Mesendoderm (in vitro differentiated cells): ENCODE data around the gene FAM210A.
"Not testable (repeated sequence)": the region's sequence is repeated elsewhere in the genome, so short reads cannot be mapped to it uniquely, and the experiment has no call there.

Experiments used
- DNase-seq: peaks from one replicate; pipeline ENCODE4 v3.0.0; 2013
- H2AK5ac ChIP-seq: 2 replicates; pipeline ENCODE4 v1.6.1; 2013; ENCODE audit warnings: low read length, inconsistent platforms
- H2BK120ac ChIP-seq: 2 replicates; pipeline ENCODE4 v1.6.1; 2013; ENCODE audit warnings: low read depth, mild to moderate bottlenecking, low read length, moderate library complexity, mixed read lengths
- H2BK15ac ChIP-seq: replicated peaks from 2 replicates; pipeline ENCODE4 v1.6.1; 2013; ENCODE audit warnings: low read depth, mild to moderate bottlenecking, moderate library complexity
- H2BK5ac ChIP-seq: 2 replicates; pipeline ENCODE4 v1.6.1; 2013; ENCODE audit warnings: low read length, inconsistent platforms
- H3K18ac ChIP-seq: 2 replicates; pipeline ENCODE4 v1.6.1; 2013; ENCODE audit warnings: mild to moderate bottlenecking, low read length, mixed read lengths
- H3K23ac ChIP-seq: one replicate; pipeline ENCODE4 v1.6.1; 2013; ENCODE audit warnings: low read length
- H3K27ac ChIP-seq: 2 replicates; pipeline ENCODE4 v1.5.1; 2013; ENCODE audit warnings: low read depth, mild to moderate bottlenecking, inconsistent platforms, low read length, moderate library complexity
- H3K27me3 ChIP-seq: 2 replicates; pipeline ENCODE4 v1.6.1; 2013; ENCODE audit warnings: low read length, control low read depth, mild to moderate bottlenecking, inconsistent platforms; ENCODE audit not compliant: insufficient read depth, poor library complexity
- H3K36me3 ChIP-seq: 2 replicates; pipeline ENCODE4 v1.6.1; 2013; ENCODE audit warnings: low read length, inconsistent platforms; ENCODE audit not compliant: control insufficient read depth, insufficient read depth
- H3K4ac ChIP-seq: one replicate; pipeline ENCODE4 v1.6.1; 2013; ENCODE audit warnings: low read depth, mild to moderate bottlenecking, low read length, moderate library complexity
- H3K4me1 ChIP-seq: 2 replicates; pipeline ENCODE4 v1.6.1; 2013; ENCODE audit warnings: low read depth, low read length, inconsistent platforms; ENCODE audit not compliant: control insufficient read depth
- H3K4me2 ChIP-seq: 2 replicates; pipeline ENCODE4 v1.6.1; 2013; ENCODE audit warnings: low read length
- H3K4me3 ChIP-seq: 2 replicates; pipeline ENCODE4 v1.5.1; 2013; ENCODE audit warnings: mild to moderate bottlenecking, low read length
- H3K56ac ChIP-seq: one replicate; pipeline ENCODE4 v1.6.1; 2013; ENCODE audit warnings: low read length
- H3K79me1 ChIP-seq: 2 replicates; pipeline ENCODE4 v1.6.1; 2013; ENCODE audit warnings: low read length, inconsistent platforms
- H3K79me2 ChIP-seq: 2 replicates; pipeline ENCODE4 v1.6.1; 2013; ENCODE audit warnings: mild to moderate bottlenecking, low read length; ENCODE audit not compliant: control insufficient read depth, insufficient read depth
- H3K9ac ChIP-seq: 2 replicates; pipeline ENCODE4 v1.6.1; 2013; ENCODE audit warnings: low read length, inconsistent platforms
- H4K5ac ChIP-seq: one replicate; pipeline ENCODE4 v1.6.1; 2013; ENCODE audit warnings: low read length
- H4K8ac ChIP-seq: one replicate; pipeline ENCODE4 v1.6.1; 2013; ENCODE audit warnings: low read depth, mild to moderate bottlenecking, control low read depth, low read length, moderate library complexity
- WGBS: extraction: QIAGEN DNeasy Blood & Tissue Kit; methylation state at CpG from one replicate; pipeline ENCODE4 v1.1.7; 2013; ENCODE audit warnings: low lambda C conversion rate, missing lambda C conversion rate; ENCODE audit not compliant: insufficient coverage; ENCODE audit errors: extremely low coverage; 5-methylcytosine and 5-hydroxymethylcytosine counted together

Gene FAM210A

GRCh38 chr18:13756671-13757070 lies 30.3 kb upstream of the FAM210A start:
- no peak overlapping the region for H4K8ac ChIP-seq
- H3K79me1 ChIP-seq: no peaks in the 10 kb centered on the region
- no peak overlapping the region for H2BK120ac ChIP-seq
- H3K4me1 ChIP-seq: no peaks in the 10 kb centered on the region
- H3K18ac ChIP-seq: no peak overlapping the region
- no peak overlapping the region for H3K4me2 ChIP-seq
- no peak overlapping the region for H3K4ac ChIP-seq
- H2AK5ac ChIP-seq: no peak overlapping the region
- no peaks in the 10 kb centered on the region for H3K79me2 ChIP-seq
- H3K27me3 ChIP-seq: no peaks in the 10 kb centered on the region
- H3K4me3 ChIP-seq: no peak overlapping the region
- H2BK15ac ChIP-seq: no peak overlapping the region
- H2BK5ac ChIP-seq: no peak overlapping the region
- H3K27ac ChIP-seq: no peak overlapping the region
- peaks cover 3% of the 10 kb centered on the region for H3K36me3 ChIP-seq
- H3K56ac ChIP-seq: no peak overlapping the region
- H4K5ac ChIP-seq: no peak overlapping the region
- H3K9ac ChIP-seq: no peak overlapping the region
- no peak for DNase-seq
- no peak overlapping the region for H3K23ac ChIP-seq

DNA sequence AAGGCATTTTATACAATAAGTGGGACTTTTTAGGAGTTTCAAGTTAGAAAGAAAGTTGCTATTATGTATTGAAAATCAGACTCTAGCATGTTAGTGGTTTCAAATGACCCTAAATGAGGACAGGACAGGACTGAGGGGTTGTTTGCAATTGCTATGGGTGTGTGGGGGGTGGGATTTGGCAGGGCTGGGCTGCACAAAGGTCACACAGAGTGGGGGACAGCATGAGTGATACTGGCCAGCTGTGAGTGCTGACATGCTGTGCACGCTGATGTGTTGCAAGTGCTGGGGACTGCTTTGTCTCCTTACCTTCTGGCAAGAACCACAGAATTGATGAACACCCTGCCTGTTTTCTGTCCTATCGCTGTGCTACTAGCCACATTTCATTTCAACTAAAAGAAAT lies 29.9 kb upstream of the FAM210A start:
- Histone ChIP-seq H3K18ac (no peak overlapping the region), H2BK5ac (no peak overlapping the region), H3K4me3 (no peak overlapping the region), H3K36me3 (peaks cover 3% of the 10 kb centered on the region), H4K8ac (no peak overlapping the region), H2BK15ac (no peak overlapping the region), H3K27ac (no peak overlapping the region), H2AK5ac (no peak overlapping the region), H3K9ac (no peak overlapping the region), H3K27me3 (no peaks in the 10 kb centered on the region), H3K4me1 (no peaks in the 10 kb centered on the region), H4K5ac (no peak overlapping the region), H3K4me2 (no peak overlapping the region), H3K4ac (no peak overlapping the region), H2BK120ac (no peak overlapping the region), H3K79me2 (no peaks in the 10 kb centered on the region), H3K23ac (no peak overlapping the region), H3K79me1 (no peaks in the 10 kb centered on the region), H3K56ac (no peak overlapping the region)
- no peak for DNase-seq
- no CpG with 5 or more reads among the region's 2 CpGs for WGBS

GRCh38 chr18:13751599-13751998 lies 25.2 kb upstream of the FAM210A start:
- no CpG with 5 or more reads among the region's 3 CpGs for WGBS

GRCh38 chr18:13746633-13747032 lies 20.3 kb upstream of the FAM210A start:
- peaks cover 5% of the 10 kb centered on the region for H3K36me3 ChIP-seq
- DNase-seq: no peak
- no CpG with 5 or more reads among the region's 3 CpGs for WGBS

More at GRCh38 chr18:13751599-13751998, 25.2 kb upstream of the FAM210A start:
- H2BK5ac ChIP-seq, H3K27ac ChIP-seq, H3K4me2 ChIP-seq, H3K23ac ChIP-seq, H3K18ac ChIP-seq, H3K79me2 ChIP-seq, H3K79me1 ChIP-seq, H3K4me3 ChIP-seq, H3K4me1 ChIP-seq, H3K27me3 ChIP-seq, H2BK120ac ChIP-seq, H2AK5ac ChIP-seq, H4K8ac ChIP-seq, H3K36me3 ChIP-seq, H3K9ac ChIP-seq, H4K5ac ChIP-seq, H3K4ac ChIP-seq, H3K56ac ChIP-seq, H2BK15ac ChIP-seq, DNase-seq: not testable (repeated sequence)

DNA sequence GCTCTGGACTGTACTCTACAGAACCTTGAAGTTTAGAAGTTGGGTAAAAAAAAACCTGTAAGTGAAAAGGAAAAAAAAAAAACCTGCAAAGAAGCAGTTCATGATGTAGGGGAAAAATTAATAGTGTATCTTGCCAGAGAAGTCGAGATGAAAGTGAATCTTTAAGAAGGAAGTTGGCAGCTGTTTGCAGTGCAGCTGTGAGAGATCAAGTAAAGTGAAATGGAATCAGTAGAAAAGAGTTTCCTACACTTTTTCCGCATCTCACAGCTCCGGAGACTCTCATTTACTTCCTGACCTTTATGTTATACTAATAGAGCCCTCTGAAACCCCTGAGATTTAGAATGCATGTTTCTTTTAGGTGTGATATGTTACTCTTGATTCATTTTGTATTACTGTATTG lies 19.3 kb upstream of the FAM210A start:
- Histone ChIP-seq H3K36me3 (peaks cover 5% of the 10 kb centered on the region), H3K79me2 (no peaks in the 10 kb centered on the region), H2BK15ac (no peak overlapping the region), H4K5ac (no peak overlapping the region), H3K27ac (no peak overlapping the region), H2BK5ac (no peak overlapping the region), H3K9ac (no peak overlapping the region), H3K79me1 (no peaks in the 10 kb centered on the region), H3K27me3 (no peaks in the 10 kb centered on the region), H3K23ac (no peak overlapping the region), H3K4ac (no peak overlapping the region), H3K4me3 (no peak overlapping the region), H2AK5ac (no peak overlapping the region), H3K56ac (no peak overlapping the region), H3K4me2 (no peak overlapping the region), H2BK120ac (no peak overlapping the region), H3K18ac (no peak overlapping the region), H3K4me1 (no peaks in the 10 kb centered on the region), H4K8ac (no peak overlapping the region)
- no peak for DNase-seq
- no CpG with 5 or more reads among the region's 3 CpGs for WGBS

More at GRCh38 chr18:13746633-13747032, 20.3 kb upstream of the FAM210A start:
- no peaks in the 10 kb centered on the region for H3K4me1 ChIP-seq
- H3K23ac ChIP-seq: no peak overlapping the region
- H3K18ac ChIP-seq: no peak overlapping the region
- H3K4me2 ChIP-seq: no peak overlapping the region
- no peaks in the 10 kb centered on the region for H3K79me2 ChIP-seq
- no peak overlapping the region for H2BK5ac ChIP-seq
- H3K56ac ChIP-seq: no peak overlapping the region
- H3K9ac ChIP-seq: no peak overlapping the region
- H3K4me3 ChIP-seq: no peak overlapping the region
- no peak overlapping the region for H2AK5ac ChIP-seq
- H3K4ac ChIP-seq: no peak overlapping the region
- H4K5ac ChIP-seq: no peak overlapping the region
- no peak overlapping the region for H3K27ac ChIP-seq
- no peak overlapping the region for H2BK120ac ChIP-seq
- H3K79me1 ChIP-seq: no peaks in the 10 kb centered on the region
- no peak overlapping the region for H2BK15ac ChIP-seq
- H4K8ac ChIP-seq: no peak overlapping the region
- H3K27me3 ChIP-seq: no peaks in the 10 kb centered on the region

- Histone ChIP-seq H3K27ac (no peak overlapping the region), H3K27me3 (no peaks in the 10 kb centered on the region), H3K9ac (no peak overlapping the region), H3K23ac (no peak overlapping the region), H2AK5ac (no peak overlapping the region), H3K4me2 (no peak overlapping the region), H3K36me3 (no peaks in the 10 kb centered on the region), H3K56ac (no peak overlapping the region), H3K4me1 (no peaks in the 10 kb centered on the region), H4K5ac (no peak overlapping the region), H3K79me1 (peaks cover under 1% of the 10 kb centered on the region), H4K8ac (no peak overlapping the region), H2BK15ac (no peak overlapping the region), H2BK5ac (no peak overlapping the region), H3K18ac (no peak overlapping the region), H3K4ac (no peak overlapping the region), H3K79me2 (peaks cover under 1% of the 10 kb centered on the region), H2BK120ac (no peak overlapping the region), H3K4me3 (no peak overlapping the region)
- WGBS: no CpG with 5 or more reads among the region's 2 CpGs
- no peak for DNase-seq
Measured at GRCh38 chr18:13735681-13736080, 9.3 kb upstream of the FAM210A start.
